Mesothelial cell of epicardium (in vitro differentiated cells): ENCODE results near the gene VDAC2. TPM values are rescaled to one million over a fixed set of nuclear protein-coding genes. Genes with fewer than 3 reads are reported as not detected.
"Not testable (repeated sequence)": the region's sequence is repeated elsewhere in the genome, so short reads cannot be mapped to it uniquely, and the experiment has no call there.

ENCODE experiments used
- DNase-seq, 2 experiments: peaks; one replicate each; pipeline ENCODE4 v3.0.0; 2021; ENCODE audit warnings: low spot score in 2 of 2; ENCODE audit not compliant: unreplicated experiment in 2 of 2
- H3K27ac Mint-ChIP-seq: 2 replicates; pipeline ENCODE4 v1.8.0; 2021; ENCODE audit warnings: mixed read lengths
- H3K27me3 Mint-ChIP-seq: 2 replicates; pipeline ENCODE4 v1.8.0; 2021; ENCODE audit warnings: low read depth, mixed read lengths
- H3K36me3 Mint-ChIP-seq: 2 replicates; pipeline ENCODE4 v1.8.0; 2021; ENCODE audit warnings: mixed read lengths
- H3K4me1 Mint-ChIP-seq: 2 replicates; pipeline ENCODE4 v1.8.0; 2021; ENCODE audit warnings: mixed read lengths
- H3K4me3 Mint-ChIP-seq: 2 replicates; pipeline ENCODE4 v1.8.0; 2021; ENCODE audit warnings: mild to moderate bottlenecking, moderate library complexity, mixed read lengths
- H3K9me3 Mint-ChIP-seq: 2 replicates; pipeline ENCODE4 v1.8.0; 2021; ENCODE audit warnings: mixed read lengths
- CTCF ChIP-seq: fragments of 200-600 bp; sonication (generic); IDR thresholded peaks from one replicate; pipeline ENCODE4 v1.5.0; 2021; ENCODE audit warnings: antibody characterized with exemption; ENCODE audit not compliant: unreplicated experiment
- total RNA-seq: library from RNA; stranded (reverse); gene quantifications from 3 replicates; pipeline ENCODE4 v1.2.1, GENCODE V29; 2021

The VDAC2 gene
- total RNA-seq, 1 donor from 2014 or later = 144 TPM

- Mint-ChIP-seq H3K27ac (no peak overlapping the region), H3K4me3 (no peak overlapping the region), H3K27me3 (no peaks in the 10 kb centered on the region), H3K36me3 (peaks cover 13% of the 10 kb centered on the region), H3K4me1 (peaks cover 1% of the 10 kb centered on the region), H3K9me3 (peaks cover 3% of the 10 kb centered on the region)
- DNase-seq = no peak
- no peak for TF ChIP-seq CTCF
Observed at GRCh38 chr10:75186310-75186709, 24.3 kb upstream of the VDAC2 start.

DNA sequence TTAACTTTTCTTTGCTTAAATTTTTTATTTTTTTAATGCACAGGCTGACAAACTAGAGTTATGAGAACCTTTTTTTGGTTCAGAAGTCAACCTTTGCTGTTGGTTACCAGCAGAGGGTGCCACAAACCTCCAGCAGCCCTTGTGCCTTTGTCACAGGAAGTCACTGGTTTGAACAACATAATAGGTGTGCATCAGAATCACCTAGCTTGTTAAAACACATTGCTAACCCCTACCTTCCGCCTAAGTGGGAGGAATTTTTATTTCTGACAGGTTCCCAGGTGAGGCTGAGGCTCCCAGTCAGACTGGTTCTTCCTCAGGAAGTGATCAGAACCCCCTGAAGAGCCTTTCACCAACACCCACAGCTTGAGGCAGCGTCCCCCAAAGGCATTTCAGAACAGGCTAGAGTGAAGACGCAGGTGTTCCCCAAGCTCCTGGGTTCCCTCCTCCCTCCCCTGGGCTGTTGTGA, 22.6 kb upstream of the VDAC2 start:
- Mint-ChIP-seq H3K27me3 (no peaks in the 10 kb centered on the region), H3K4me3 (no peak overlapping the region), H3K36me3 (peaks cover 6% of the 10 kb centered on the region), H3K27ac (peak overlapping the region; percentile 34), H3K4me1 (peaks cover 3% of the 10 kb centered on the region), H3K9me3 (peaks cover 3% of the 10 kb centered on the region)
- no peak for TF ChIP-seq CTCF
- DNase-seq = no peak

GRCh38 chr10:75188522-75188921, 22.1 kb upstream of the VDAC2 start:
- not testable (repeated sequence) for H3K4me3 Mint-ChIP-seq, H3K9me3 Mint-ChIP-seq, DNase-seq, H3K27ac Mint-ChIP-seq, H3K27me3 Mint-ChIP-seq, H3K4me1 Mint-ChIP-seq, H3K36me3 Mint-ChIP-seq

- H3K36me3 Mint-ChIP-seq = peaks cover 7% of the 10 kb centered on the region
- no peaks in the 10 kb centered on the region for H3K27me3 Mint-ChIP-seq
- TF ChIP-seq CTCF = no peak
- H3K4me1 Mint-ChIP-seq = peaks cover 3% of the 10 kb centered on the region
- H3K27ac Mint-ChIP-seq = no peak overlapping the region
- no peak overlapping the region for H3K4me3 Mint-ChIP-seq
- DNase-seq = no peak
- H3K9me3 Mint-ChIP-seq = no peaks in the 10 kb centered on the region
Observed at GRCh38 chr10:75189266-75190096, 21.1 kb upstream of the VDAC2 start.

GRCh38 chr10:75191821-75192568, 18.6 kb upstream of the VDAC2 start:
- Mint-ChIP-seq H3K27me3 (no peaks in the 10 kb centered on the region), H3K27ac (peak overlapping the region; percentile 63), H3K36me3 (peaks cover 9% of the 10 kb centered on the region), H3K4me1 (peaks cover 6% of the 10 kb centered on the region), H3K4me3 (no peak overlapping the region), H3K9me3 (no peaks in the 10 kb centered on the region)
- no peak for TF ChIP-seq CTCF
- no peak for DNase-seq

DNA sequence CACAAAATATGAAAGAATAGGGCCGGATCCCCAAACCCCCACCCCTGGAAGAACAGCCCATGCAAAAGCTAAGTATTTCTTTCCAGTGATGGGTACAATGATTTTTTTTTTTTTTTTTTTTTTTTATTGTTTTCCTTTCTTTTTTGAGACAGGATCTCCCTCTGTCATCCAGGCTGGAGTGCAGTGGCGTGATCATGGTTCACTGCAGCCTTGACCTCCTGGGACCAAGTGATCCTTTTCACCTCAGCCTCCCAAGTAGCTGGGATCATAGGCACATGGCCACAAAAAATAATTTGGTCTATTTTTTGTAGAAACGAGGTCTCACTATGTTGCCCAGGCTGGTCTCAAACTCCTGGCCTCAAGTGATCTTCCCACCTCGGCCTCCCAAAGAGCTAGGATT, 16.0 kb upstream of the VDAC2 start:
- not testable (repeated sequence) for H3K4me3 Mint-ChIP-seq, H3K4me1 Mint-ChIP-seq

More for the DNA sequence above, 16.0 kb upstream of the VDAC2 start:
- H3K9me3 Mint-ChIP-seq, H3K27me3 Mint-ChIP-seq, H3K27ac Mint-ChIP-seq, H3K36me3 Mint-ChIP-seq, DNase-seq: not testable (repeated sequence)
